Measurements from ENCODE around the gene KLF15.

The KLF15 gene

DNA sequence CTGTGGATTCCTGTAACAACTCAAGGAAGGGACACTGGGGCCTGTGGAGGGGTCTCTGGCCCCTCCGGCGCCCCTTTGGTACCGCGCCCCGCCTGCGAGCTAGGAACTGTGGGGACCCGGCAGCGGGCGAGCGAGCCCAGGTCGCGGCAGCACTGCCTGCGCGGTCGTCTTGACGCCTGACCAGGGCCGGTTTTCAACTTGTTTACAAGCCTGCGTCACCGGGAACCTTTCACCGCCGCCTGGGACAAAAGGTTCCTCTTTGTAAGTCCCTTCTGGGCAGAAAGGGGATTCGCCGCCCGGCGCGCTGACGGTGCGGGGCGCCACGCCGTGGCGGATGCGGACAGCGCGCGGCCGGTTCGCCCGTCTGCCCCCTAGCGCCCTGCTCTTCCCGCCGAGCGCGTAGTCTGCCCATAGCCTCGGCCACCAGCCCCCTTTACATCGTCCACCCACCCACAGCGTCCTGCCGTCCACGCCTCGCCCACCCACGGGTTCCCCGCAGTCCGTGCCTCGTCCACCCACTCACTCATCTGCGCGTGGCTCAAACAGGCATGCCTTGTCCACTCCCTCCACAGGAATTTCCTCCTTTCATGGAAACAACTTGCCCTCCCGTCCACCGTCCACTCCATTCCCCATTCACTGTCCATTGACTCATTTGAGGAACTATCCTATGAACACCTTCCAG, 32.0 kb upstream of the KLF15 start:
- peak; percentile 36 for DNase-seq (ENCODE audit: low read depth)

GRCh38 chr3:126381966-126382365, 24.8 kb upstream of the KLF15 start:
- no peak for DNase-seq (ENCODE audit: low read depth)

GRCh38 chr3:126380011-126380768, 23.0 kb upstream of the KLF15 start:
- no peak for DNase-seq (ENCODE audit: low read depth)

GRCh38 chr3:126378341-126378751, 21.1 kb upstream of the KLF15 start:
- DNase-seq (ENCODE audit: low read depth) = no peak

DNA sequence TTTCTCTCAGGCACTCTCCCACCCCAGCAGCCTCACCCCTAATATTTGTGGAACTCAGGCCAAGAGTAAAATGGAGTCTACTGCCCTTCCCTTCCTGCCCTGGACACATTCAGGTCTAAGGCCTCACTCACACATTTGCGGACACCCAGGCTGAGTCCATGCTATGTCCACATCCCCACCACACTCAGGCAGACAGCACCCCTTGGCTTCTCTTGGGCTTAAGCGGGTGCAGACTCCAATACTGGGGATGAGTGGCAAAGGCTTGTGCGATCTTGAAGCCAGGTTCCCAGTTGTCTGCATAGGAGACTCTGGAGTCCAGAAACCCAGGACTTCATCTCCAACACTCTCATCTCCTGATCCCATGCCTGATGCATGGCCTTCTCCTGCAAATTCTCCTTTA, 20.0 kb upstream of the KLF15 start:
- no peak for DNase-seq (ENCODE audit: low read depth)

GRCh38 chr3:126376444-126376843, 19.2 kb upstream of the KLF15 start:
- no peak for DNase-seq (ENCODE audit: low read depth)

- no peak for DNase-seq (ENCODE audit: low read depth)
Observed at GRCh38 chr3:126375835-126376331, 18.7 kb upstream of the KLF15 start.

GRCh38 chr3:126373682-126374601, 16.7 kb upstream of the KLF15 start:
- no peak for DNase-seq (ENCODE audit: low read depth)

GRCh38 chr3:126373146-126373613, 16.0 kb upstream of the KLF15 start:
- no peak for DNase-seq (ENCODE audit: low read depth)

- DNase-seq (ENCODE audit: low read depth) = no peak
Observed at GRCh38 chr3:126372413-126373145, 15.4 kb upstream of the KLF15 start.

- no peak for DNase-seq (ENCODE audit: low read depth)
Observed at GRCh38 chr3:126371096-126371705, 14.0 kb upstream of the KLF15 start.

GRCh38 chr3:126370606-126371005, 13.4 kb upstream of the KLF15 start:
- DNase-seq (ENCODE audit: low read depth) = no peak

DNA sequence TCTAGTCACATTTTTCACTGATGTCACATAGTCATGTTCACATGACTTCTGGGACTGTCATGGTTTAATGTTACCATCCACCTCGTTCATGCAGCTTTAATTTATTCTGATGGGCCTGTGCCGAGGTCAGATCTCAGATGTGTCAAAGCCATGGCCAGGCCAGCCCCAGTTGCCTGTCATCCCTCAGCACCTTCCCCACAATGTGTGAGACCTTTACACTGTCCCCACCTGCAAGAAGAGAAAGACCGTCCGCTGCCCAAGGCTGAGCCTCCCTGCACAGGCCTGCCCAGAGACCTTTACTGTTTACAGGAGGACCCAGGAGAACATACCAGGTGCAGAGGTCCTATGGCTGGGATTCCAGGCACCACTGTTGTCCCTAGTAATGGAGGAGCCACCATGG, 12.8 kb upstream of the KLF15 start:
- DNase-seq (ENCODE audit: low read depth) = no peak

GRCh38 chr3:126369490-126369889, 12.3 kb upstream of the KLF15 start:
- DNase-seq (ENCODE audit: low read depth) = no peak

- no peak for DNase-seq (ENCODE audit: low read depth)
Observed at GRCh38 chr3:126367316-126367805, 10.2 kb upstream of the KLF15 start.

DNA sequence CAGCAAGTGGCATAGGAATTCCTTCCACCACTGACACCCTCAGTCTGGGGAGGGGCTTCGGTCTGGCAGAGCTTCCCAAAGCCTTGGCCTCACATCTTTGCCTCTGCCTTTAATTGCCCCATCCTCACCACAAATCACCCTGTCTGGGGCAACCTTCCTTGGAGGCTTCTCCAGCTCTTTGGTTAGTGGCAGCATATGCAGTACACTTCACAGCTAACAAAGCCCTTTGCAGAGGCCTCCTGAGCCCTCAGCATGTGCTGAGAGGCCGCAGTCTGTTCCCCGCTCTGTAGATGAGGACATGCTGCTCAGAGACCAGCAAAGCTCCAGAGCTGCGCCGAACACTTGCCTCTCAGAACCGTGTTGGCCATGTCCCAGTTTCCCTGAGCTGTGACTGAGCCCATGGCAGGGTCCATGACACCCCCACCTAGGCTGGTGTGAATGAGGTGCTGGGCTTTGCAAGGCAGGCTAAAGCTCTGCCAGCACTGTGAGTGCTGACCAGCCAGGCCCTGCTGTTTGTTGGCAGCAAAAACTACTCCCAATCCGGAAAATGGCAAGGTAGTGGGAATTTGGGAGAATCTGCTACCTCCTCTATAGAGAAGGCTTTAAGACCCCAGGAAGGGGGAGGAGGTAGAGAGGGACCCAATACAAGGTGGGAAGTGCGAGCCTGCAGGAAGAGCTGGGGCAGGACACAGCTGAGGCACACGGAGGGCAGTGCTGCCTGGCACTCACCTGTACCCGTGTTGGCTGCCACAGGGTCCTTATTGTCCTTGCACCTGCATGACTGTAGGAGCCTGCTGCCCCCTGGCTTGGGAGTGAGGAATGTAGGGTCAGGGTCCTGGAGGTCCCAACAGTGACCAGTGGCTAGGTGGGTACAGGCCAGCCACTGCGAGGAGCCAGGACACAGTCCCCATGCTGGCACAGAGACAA, 8.4 kb upstream of the KLF15 start:
- no peak for DNase-seq (ENCODE audit: low read depth)

DNA sequence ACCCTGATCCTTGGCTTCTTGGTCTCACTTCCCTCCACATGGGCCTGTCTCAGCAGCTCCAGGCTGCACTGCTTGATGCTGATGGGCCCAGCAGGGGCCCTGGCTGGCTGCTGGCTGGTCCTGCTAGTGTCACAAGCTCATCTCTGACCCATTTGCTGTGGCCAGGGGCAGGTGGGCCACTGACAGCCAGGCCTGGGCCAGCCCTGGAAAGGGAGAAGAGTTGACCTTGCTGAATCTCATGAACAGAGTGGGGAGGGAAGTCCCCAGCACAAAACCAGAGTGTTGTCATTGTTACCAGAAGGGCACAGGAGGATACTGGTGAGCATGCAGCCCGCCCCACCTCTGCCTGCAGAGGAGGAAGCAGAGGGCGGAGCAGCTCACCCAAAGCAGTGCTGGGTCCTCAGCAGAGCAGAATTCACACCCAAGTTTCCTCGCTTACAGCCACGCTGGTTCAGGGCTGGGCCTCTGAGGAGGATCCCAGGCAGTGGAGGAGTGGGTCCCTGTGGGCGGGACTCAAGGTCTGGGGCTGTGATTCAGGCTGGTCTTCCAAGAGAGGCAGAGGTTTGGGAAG, 7.6 kb upstream of the KLF15 start:
- no peak for DNase-seq (ENCODE audit: low read depth)

- no peak for DNase-seq (ENCODE audit: low read depth)
Observed at GRCh38 chr3:126364130-126364695, 7.0 kb upstream of the KLF15 start.

DNA sequence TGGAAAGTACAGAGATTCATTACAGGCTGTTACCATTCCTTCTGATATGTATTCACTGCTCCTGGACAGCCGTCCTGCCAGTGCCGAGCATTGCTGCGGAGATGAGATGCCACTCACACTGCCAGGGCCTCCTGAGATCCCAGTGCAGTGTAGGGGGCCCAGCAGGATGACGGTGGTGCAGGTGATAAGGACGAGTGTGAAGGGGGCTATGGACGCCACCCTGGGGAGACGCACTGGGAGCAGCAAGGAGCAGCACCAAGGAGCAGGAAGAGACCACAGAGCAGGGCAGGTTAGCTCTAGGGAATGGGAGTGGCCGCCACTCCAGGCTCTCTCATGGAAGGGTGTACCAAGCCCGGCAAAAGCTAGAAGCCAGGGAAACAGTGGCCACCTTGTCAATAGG, 4.0 kb upstream of the KLF15 start:
- no peak for DNase-seq (ENCODE audit: low read depth)
